CD4-positive, alpha-beta T cell treated with Interleukin-15 for 1 hour (primary cell): ENCODE measurements around the gene GTPBP2.
"Not testable (repeated sequence)": the region's sequence is repeated elsewhere in the genome, so short reads cannot be mapped to it uniquely, and the experiment has no call there.

Experiments
- DNase-seq: peaks from one replicate; pipeline ENCODE4 v3.0.0-alpha.2; 2020

Gene GTPBP2, protein sequence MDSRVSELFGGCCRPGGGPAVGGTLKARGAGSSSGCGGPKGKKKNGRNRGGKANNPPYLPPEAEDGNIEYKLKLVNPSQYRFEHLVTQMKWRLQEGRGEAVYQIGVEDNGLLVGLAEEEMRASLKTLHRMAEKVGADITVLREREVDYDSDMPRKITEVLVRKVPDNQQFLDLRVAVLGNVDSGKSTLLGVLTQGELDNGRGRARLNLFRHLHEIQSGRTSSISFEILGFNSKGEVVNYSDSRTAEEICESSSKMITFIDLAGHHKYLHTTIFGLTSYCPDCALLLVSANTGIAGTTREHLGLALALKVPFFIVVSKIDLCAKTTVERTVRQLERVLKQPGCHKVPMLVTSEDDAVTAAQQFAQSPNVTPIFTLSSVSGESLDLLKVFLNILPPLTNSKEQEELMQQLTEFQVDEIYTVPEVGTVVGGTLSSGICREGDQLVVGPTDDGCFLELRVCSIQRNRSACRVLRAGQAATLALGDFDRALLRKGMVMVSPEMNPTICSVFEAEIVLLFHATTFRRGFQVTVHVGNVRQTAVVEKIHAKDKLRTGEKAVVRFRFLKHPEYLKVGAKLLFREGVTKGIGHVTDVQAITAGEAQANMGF

DNA sequence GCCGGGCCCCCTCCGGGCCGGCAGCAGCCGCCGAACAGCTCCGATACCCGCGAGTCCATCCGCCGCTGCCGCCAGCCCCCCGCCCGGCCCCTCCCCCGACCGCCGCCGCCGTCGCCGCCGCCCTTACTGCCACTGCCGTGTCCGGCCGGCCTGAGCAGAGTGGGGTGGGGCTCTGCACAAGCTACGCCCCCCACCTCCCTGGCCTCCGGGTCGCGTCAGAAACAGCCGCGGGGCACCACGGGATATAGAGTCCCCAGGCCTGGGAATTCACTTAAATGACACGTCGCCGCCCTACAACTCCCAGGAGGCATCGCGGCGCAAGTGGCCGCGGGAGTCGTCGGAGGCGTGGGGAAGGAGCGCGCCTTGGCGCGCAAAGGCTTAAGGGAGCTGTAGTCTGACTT, at the start of gene GTPBP2:
Gene GTPBP2, minus strand, starts transcription at position 161 of the 401 bp plus-strand sequence. Its CDS starts 102 bp downstream, at position 59.
- DNase-seq, result peak; percentile 96

DNA sequence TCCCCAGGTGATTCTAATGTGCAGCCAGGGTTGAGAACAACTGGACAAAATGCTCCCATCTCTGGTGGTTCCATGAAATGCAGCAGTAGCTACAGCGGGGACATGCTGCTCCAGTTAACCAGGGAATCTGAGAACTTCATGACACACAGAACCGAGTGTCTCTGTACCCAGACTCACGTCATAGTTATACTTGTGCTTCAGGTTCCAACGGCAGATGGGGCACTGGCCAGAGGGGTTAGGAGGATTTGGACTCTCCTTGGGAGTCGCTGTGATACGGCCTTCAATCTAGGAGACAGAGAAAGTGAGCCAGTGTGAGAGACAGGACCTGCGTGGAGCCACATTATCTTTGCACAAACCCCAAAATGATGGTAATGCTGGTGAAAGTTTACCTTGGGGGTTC, 49.3 kb upstream of the GTPBP2 start:
- DNase-seq, result no peak

DNA sequence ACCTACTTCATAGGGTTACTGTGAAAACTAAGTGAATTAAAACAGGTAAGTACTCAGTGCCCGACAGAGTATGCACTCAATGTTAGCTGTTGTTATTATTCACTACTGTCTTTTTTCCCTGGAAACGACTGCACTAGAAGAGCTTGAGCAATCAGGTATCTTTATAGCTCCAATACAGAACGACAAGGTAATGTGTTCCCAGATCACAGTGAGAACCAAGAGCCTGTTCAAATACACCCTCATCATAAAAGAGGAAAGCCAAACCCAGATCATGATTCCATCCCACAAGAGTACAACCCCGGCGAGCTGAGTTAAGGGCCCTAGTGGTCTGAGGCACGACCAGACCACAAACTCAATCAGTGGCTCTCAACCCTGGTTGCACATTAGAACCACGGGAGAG, 48.7 kb upstream of the GTPBP2 start:
- DNase-seq, result no peak

DNA sequence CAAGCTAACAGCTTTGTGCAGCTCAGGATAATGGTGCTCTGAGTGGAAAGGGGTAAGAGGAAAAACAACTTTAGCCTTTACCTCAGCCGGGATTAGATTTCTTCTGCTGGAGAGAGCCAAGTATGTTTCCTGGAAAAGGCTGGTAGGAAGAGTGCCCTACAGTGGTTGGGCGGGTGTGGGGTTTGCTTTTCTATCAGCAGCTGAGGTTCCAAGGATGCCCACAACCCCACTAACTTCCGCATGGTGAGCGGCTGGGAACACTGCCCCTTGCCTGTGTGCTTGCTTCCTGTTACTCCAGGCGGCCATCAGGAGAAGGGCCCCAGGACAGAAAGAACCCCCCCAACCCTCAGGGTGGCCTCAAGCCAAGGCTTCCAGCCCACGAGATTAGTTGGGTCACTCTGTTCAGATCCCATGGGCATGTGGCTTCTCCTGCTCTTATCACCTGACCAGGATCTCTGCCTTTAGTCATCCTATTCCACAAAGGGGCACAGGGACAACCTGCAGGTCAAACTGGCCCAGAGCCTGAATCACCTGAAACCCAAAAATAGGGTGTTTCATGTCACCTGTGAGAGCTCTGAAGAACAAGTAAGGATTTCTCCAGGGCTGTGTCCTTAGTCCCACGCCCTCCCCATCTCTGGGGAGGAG, 48.0 kb upstream of the GTPBP2 start:
- DNase-seq, result no peak

DNA sequence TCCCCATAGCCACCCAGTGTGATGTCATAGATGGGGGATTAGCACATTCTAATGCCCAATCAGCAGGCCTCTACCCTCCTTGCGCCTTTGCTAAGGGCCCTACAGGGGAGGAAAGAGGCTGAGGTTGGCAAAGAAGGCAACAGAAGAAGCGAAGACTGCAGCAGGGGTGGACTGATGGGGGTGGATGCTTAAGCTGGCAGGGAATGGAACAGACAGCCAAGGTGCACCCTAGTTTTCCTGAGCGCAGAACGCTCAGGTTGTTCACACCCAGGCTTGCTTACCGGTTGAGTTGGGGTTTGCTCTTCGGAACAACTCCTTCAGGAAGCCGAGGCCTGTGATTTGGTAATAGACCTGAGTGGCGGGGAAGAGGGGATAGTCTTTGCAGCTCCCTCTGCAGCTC, 45.9 kb upstream of the GTPBP2 start:
- DNase-seq, result no peak

DNA sequence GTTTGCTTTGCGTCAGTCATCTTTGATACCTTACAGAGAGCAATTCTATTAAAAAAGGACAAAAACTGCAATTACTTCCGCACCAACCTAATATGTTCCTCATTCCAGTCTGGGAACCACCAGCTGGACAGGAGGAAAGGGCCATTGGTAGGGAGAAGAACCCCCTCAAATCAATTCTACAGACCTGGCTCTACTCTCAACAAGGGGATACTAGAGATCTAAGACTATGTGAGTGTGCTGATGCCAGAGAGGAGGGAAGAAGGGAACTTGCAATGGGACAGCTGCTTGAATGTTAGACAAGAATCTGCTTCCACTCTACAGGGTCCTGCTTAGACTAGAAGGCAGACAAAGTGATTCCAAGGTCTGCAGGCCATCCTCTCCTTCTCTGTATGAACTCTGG, 45.2 kb upstream of the GTPBP2 start:
- no peak for DNase-seq

DNA sequence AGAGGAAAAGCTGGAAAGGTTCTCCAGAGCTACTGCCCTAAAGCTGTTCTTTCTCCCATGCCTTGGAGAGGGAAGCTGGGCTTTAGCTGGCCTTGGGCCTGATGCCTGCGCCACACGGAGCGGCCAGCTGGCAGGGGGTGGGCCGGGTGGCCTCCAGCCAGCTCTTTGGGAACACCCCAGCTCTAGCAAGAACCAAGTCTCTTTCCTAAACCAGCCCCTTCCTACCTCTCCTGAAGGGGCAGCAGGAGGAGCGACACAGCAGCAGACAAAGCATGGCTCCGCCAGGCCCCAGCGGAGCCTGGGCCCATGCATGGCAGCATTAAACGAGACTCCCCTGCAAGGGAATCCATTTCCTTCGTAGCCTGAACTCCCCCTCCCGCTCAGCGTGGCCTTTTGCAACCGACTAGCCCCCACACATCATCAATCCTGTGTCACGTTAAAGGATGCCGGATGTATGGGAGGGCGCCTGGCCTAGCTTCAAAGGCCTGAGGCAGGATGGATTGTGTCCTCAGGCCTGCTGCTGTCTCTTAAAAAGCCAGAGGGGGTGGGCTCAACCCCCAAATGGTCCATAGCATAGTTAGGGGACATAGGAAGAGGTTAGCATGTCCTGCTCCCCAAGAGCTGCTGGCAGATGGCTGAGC, 44.5 kb upstream of the GTPBP2 start:
- DNase-seq, result no peak

DNA sequence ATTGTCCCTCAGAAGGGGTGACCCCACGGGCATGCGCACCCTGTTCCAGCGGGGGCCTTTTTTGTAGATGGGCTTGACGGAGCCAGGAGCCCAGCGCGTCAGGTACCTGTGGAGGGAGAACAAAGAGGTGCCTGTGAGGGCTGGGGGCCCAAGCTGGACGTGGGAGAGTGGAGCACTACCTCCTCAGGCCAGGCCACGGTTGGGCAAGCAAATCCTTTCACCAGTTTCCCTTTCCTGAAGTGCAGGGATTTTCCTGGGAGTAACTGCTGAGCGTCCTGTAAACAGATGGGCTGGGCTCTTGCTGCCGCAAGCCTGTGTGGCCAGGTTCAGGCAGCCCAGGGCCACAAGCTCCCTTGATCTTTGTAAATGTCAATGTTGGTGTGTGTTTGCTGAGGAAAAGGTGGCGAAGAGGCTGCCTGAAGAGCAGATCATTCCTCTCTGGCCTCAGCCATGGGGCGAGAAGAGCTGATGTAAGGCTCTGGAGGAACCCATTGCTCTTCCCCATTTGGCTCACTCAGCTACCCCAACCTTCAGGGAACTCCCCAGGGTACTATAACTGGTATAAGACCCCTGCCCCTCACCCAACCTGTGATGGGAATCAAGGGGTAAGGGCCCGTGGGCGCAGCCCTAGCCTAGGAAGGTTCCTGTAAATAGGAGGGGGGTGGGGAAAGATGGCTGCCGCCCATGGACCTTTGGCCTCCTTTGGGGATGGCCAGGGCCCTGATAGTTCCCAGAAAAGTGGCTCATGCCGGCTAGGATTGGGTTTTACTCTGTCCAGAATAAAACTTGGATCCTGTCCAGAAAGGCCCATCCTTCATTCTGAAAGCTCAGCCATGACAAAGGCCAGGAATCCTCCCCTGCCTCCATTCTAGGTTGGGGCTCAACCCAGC, 43.0 kb upstream of the GTPBP2 start:
- DNase-seq, result no peak

DNA sequence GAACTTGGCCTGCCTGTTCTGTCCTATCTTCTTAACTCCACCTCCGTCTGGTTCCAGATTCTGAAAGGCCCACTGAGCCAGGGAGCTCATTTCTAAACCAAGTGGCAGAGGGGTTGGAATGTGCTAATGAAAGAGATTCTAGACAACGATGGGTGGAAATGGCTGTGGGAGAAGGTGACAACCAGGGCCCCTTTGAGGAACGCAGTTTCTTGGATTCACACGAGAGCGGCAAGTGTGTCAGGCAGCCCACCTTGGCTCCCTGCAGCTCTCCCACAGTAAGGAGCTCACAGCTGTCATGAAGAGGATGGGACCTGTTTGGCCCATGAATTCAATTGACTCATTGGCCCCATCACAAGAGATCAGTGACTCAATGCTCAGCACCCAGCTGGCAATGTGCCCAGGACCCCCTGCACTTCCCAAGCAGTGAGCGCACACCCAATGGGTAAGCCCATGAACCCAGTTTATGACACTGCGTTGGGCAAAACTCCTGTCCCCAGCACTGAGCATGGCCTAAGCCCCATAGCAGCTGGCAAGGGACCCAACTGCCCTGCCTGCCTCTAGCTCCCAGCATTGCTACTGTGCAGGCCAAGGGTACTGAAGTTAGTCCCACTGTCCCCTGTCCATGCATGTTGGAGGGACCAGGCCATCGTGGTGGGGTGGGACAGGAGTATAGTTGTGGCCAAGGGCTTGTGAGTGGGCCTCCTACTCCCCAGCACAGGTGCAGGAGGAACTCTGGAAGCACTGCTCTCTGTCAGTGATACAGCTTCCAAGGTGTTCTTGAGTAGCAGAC, 42.1 kb upstream of the GTPBP2 start:
- DNase-seq, result no peak

DNA sequence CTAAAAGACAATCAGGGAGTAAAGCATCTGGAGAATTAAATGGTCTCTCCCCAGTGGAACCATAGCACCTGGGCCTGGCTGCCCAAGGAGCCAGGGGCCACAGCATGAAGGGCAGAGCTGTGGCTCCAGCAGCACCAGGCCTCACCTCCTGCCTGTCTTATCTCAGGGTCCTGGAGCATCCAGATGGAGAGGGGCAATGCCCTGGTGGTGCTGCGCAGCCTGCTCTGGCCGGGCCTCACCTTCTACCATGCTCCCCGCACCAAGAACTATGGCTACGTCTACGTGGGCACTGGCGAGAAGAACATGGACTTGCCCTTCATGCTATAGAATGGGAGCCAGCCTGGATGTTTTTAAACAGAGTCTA, 41.5 kb upstream of the GTPBP2 start:
- no peak for DNase-seq

DNA sequence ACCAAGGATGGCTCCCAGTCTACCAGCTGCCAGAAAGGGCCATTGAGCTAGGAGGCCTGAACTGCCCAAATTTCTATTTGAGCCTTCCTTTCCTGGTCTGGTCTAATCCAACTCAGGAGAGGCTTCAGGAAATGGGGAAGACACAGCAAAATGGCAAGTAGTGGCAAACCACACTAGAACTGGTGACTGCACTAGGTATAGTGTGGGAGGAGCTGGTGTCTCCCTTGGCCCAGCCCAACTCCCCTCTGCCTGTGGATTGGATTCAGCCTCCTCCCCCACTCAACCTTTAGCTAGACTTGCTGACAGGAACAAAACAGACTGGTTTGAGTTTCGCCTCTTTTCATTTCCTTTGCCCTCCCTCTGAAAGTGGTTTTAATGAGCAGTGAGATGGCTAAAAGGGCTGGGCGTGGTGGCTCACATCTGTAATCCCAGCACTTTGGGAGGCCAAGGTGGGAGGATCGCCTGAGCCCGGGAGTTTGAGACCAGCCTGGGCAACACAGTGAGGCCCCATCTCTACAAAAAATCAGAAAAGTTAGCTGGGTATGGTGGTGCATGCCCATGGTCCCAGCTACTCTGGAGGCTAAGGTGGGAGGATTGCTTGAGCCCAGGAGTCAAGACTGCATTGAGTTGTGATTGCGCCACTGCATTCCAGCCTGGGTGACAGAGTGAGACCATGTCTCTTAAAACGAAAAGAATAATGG, 41.0 kb upstream of the GTPBP2 start:
- DNase-seq, result no peak

DNA sequence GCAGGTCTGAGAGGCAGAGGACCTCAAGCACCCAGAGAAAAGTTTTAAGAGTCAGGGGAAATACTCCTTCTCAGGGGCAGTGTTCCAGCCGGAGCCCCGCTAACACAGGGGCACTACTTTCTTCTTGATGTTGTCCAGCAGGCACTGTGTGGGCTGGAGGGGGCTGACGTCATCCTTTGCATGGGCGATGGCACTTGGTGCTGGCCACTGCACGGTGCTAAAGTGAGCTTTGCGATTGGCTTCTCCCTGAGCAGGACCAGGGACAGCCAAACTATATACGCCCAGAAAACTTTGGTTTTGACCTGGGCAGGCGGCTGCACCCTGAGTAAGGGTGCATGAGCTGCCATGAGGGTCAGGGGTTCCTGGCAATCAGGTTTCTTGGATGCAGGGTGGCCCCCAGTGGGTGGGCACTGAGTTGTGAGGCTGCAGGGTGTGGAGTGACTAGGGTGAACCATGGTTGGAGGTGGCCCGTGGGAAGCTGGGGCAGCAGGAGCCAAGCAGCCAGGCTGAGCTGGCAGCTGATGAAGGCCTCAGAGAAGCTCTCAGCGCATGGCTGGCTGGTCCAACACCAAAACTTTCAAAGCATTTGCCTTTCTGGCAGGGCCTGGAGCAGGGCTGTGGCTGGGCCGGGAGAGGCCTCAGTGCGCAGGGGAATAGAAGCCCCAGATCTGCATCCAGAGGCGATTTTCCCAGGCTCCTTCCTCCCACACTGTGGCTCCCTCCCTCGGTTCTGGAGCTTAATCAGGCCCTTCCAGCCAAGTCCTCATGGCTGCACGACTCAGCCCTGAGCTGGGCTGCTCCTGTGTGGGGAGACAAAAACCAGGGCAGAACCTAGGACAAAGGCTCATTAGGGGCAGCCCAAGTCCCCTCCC, 40.2 kb upstream of the GTPBP2 start:
- DNase-seq, result no peak

DNA sequence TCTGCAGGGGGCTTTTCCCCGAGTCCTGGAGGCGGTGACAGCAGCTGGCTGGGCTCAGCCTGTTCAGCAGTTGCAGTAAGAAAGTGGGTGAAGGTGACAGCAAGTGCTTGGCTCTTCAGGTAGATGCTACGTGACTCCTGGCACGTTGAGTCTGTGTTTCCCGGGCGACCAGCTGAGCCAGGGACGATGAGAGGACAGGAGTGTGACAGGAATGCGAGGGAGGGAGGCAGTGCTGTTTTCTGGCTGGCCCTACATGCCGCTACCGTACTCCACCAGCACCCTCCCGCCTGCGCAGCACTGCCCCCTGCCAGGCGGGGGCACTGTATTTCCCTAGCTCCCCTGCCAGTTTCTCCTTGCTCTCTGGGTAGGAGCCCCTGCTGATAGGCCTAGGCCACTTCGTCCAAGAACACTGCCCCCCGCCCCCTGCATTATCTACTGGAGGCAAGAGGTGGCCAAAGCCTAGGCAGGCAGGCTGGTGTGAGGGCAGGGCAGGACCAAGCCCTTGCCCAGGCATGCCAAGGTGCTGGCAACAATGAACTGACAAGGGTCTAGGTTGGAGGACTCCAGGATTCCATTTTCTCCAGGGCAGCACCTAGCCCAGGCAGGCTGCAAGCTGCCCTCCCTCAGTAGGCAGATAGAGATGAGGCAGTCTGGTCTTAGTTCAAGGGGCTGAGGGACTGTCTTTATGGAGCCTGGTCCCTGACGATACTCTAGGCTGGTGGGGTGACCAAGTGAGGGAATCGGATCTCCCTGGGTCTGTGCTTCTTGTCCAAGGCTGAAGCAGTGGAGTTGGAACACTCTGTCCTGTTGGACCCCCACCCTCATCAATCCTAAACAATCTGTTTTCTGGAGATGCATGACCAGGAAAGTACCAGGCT, 39.3 kb upstream of the GTPBP2 start:
- peak; percentile 45 for DNase-seq

DNA sequence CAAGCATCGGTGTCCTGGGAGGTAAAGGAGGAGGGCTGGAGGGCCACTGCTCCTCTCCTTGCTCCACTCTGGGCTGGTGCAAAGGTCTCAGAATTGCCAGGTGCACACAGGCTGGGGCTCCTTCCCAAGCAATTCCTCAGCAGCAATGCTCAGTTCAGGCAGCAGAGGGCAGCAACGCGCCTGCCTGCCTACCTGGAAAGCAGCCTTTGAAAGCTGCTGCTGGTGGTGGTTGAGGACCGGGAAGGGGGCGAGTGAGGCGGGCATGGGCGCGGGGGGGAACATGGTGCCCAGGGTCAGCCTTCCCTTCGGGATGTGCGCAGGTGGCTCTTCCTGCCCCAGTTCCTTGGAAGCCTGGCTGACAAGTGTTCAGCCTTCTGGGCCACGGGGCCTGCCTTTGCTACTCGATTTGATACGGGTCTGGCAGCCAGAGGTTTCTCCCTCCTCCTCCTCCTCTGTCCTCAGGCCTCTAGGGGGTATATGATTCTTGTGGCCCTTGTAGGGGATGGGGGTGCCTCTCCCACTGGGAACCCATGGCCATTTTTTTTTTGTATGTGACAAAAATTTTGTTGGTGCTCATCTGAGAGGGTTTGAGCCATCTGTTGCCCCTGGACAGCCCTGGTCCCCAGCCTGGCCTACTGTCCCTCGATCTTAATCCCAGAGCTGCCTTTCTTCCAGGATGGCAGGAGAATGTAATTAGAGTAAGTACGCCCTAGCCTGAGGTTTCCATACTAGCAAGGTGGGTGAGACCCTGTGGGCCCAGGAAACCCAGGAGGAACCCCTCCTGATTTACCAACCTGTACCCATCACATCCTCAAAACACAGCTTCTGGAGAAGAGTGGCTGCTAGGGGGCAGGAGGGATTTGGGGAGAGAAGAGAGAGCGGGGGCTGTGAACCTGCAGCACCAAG, 38.4 kb upstream of the GTPBP2 start:
- DNase-seq, result peak; percentile 74

DNA sequence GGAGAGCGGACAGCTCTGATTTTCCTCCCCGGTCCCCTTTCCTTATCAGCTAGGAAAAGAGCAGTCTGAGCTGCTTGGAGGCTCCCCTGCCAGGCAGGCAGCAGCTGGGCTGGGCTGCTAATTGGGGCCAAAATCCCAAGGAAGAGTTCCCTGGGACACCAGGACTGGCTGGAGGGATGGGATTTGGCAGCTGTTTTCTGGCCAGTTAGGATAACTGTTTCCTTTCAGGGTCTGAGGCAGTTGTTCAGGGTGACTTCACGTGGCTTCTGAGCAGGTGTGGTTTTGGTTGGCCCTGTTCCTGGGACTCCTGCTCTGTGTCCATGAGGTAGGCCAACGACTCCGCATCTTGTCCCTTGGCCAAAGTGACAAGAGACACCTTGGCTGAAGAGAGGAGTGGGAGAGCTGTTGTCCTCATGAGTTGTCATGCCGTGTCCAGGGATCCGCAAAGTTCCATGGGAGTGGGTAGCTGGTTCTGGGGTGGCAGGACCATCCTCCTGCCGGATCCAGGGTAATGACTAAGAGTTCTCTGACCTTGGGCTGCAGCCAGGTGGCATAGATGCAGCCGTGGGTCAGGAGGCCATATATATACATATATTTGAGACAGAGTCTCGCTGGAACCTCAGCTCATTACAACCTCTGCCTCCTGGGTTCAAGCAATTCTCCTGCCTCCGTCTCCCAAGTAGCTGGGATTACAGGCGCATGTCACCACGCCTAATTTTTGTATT, 37.3 kb upstream of the GTPBP2 start:
- DNase-seq, result no peak

DNA sequence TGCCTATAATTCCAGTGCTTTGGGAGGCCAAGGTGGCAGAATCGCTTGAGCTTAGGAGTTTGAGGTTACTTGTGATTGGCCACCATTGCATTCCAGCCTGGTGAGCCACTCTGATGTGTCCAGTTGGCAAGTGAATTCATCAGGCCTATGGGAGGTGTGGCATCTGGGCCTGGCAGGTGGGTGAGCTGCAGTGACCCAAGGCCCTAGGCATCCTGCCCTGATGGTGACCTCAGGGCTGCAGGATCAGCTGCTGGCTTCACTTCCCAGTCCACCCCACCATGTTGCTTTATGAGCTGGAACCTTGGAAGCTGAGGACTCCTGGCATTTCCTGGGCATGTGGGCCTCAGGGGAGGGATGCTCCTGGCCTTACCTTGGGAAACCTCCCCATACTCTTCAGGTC, 36.3 kb upstream of the GTPBP2 start:
- DNase-seq, result no peak

DNA sequence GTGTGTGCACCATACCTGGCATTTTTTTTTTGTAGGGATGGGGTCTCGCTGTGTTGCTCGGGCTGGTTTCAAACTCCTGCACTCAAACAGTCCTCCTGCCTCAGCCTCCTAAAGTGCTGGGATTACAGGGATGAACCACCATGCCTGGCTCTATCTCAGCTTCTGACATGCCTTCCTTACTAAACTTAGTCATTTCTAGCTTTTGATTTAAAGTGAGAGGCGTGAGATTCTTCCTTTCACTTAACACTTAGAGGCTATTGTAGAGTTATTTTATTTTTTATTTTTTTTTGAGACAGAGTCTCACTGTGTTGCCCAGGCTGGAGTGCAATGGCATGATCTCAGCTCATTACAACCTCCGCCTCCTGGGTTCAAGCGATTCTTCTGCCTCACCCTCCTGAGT, 33.9 kb upstream of the GTPBP2 start:
- DNase-seq, result not testable (repeated sequence)
